Hepatocyte (in vitro differentiated cells): ENCODE measurements around the gene PIGP.

Experiments used
- CTCF ChIP-seq: fragments of 200-600 bp; sonication (generic); IDR thresholded peaks from 2 replicates; pipeline ENCODE4 v1.5.1; 2016; ENCODE audit warnings: antibody characterized with exemption, mild to moderate bottlenecking; ENCODE audit not compliant: poor library complexity
- EZH2 ChIP-seq: fragments of 200-600 bp; sonication (generic); IDR thresholded peaks from 2 replicates; pipeline ENCODE4 v1.6.1; 2016; ENCODE audit warnings: antibody characterized with exemption, mild to moderate bottlenecking, borderline replicate concordance
- EZH2phosphoT487 ChIP-seq: fragments of 200-600 bp; sonication (generic); IDR thresholded peaks from one replicate; pipeline ENCODE4 v1.6.1; 2018; ENCODE audit warnings: antibody characterized with exemption, mild to moderate bottlenecking, low read depth, moderate library complexity; ENCODE audit not compliant: unreplicated experiment, severe bottlenecking

- TF ChIP-seq CTCF (no peak), EZH2phosphoT487 (no peak), EZH2 (no peak)
These were observed 29.1 kb downstream of the PIGP start for GRCh38 chr21:37043818-37044217.
